ENCODE measurements around the gene SLC16A3. TPM values are rescaled to one million over a fixed set of nuclear protein-coding genes. Genes with fewer than 3 reads are reported as not detected.

Gene SLC16A3
- total and polyA plus RNA-seq, 4 donors, result 14.1 to 22.8 (median 19.0) TPM

GRCh38 chr17:82274134-82275020 lies 45.5 kb downstream of the SLC16A3 start:
- WGBS (ENCODE audit: insufficient coverage), result 75% methylated on average over 25 of the region's 27 CpGs
- no peak for DNase-seq (ENCODE audit: low read depth in 4 of 6, low spot score in 6 of 6)
- Histone ChIP-seq H3K9me3 (ENCODE audit: control insufficient read depth, insufficient read depth, low read length) (no peaks in the 10 kb centered on the region), H3K4me3 (ENCODE audit: low read depth, low read length) (peak overlapping the region; percentile 72), H3K4me1 (ENCODE audit: control insufficient read depth, insufficient read depth, low read length) (peaks cover 51% of the 10 kb centered on the region), H3K27me3 (ENCODE audit: control insufficient read depth, insufficient read depth, low read length) (no peaks in the 10 kb centered on the region), H3K27ac (ENCODE audit: low read depth, low read length) (peak overlapping the region; percentile 95), H3K36me3 (ENCODE audit: control insufficient read depth, insufficient read depth, low read length) (peaks cover 43% of the 10 kb centered on the region)

GRCh38 chr17:82275326-82275725 lies 46.5 kb downstream of the SLC16A3 start:
- Histone ChIP-seq H3K4me3 (ENCODE audit: low read depth, low read length) (no peak overlapping the region), H3K4me1 (ENCODE audit: control insufficient read depth, insufficient read depth, low read length) (peaks cover 41% of the 10 kb centered on the region), H3K27me3 (ENCODE audit: control insufficient read depth, insufficient read depth, low read length) (no peaks in the 10 kb centered on the region), H3K9me3 (ENCODE audit: control insufficient read depth, insufficient read depth, low read length) (no peaks in the 10 kb centered on the region), H3K36me3 (ENCODE audit: control insufficient read depth, insufficient read depth, low read length) (peaks cover 33% of the 10 kb centered on the region), H3K27ac (ENCODE audit: low read depth, low read length) (no peak overlapping the region)
- no peak for DNase-seq (ENCODE audit: low read depth in 4 of 6, low spot score in 6 of 6)
- 91% methylated on average over 12 of the region's 14 CpGs for WGBS (ENCODE audit: insufficient coverage)

GRCh38 chr17:82276938-82277337 lies 48.1 kb downstream of the SLC16A3 start:
- Histone ChIP-seq H3K27me3 (ENCODE audit: control insufficient read depth, insufficient read depth, low read length) (no peaks in the 10 kb centered on the region), H3K27ac (ENCODE audit: low read depth, low read length) (no peak overlapping the region), H3K36me3 (ENCODE audit: control insufficient read depth, insufficient read depth, low read length) (peaks cover 19% of the 10 kb centered on the region), H3K4me1 (ENCODE audit: control insufficient read depth, insufficient read depth, low read length) (peaks cover 26% of the 10 kb centered on the region), H3K9me3 (ENCODE audit: control insufficient read depth, insufficient read depth, low read length) (no peaks in the 10 kb centered on the region), H3K4me3 (ENCODE audit: low read depth, low read length) (no peak overlapping the region)
- WGBS (ENCODE audit: insufficient coverage), result 84% methylated on average over 4 of the region's 5 CpGs
- no peak for DNase-seq (ENCODE audit: low read depth in 4 of 6, low spot score in 6 of 6)

- H3K4me1 ChIP-seq (ENCODE audit: control insufficient read depth, insufficient read depth, low read length), result peaks cover 23% of the 10 kb centered on the region
- H3K36me3 ChIP-seq (ENCODE audit: control insufficient read depth, insufficient read depth, low read length), result peaks cover 15% of the 10 kb centered on the region
- no peaks in the 10 kb centered on the region for H3K27me3 ChIP-seq (ENCODE audit: control insufficient read depth, insufficient read depth, low read length)
- DNase-seq (ENCODE audit: low read depth in 4 of 6, low spot score in 6 of 6), result peak in 1 of 6 donors; percentile 65
- H3K9me3 ChIP-seq (ENCODE audit: control insufficient read depth, insufficient read depth, low read length), result no peaks in the 10 kb centered on the region
- H3K27ac ChIP-seq (ENCODE audit: low read depth, low read length), result no peak overlapping the region
- 67% methylated on average over 12 of the region's 12 CpGs for WGBS (ENCODE audit: insufficient coverage)
- no peak overlapping the region for H3K4me3 ChIP-seq (ENCODE audit: low read depth, low read length)
Measured at GRCh38 chr17:82277851-82278250, 49.0 kb downstream of the SLC16A3 start.

- 90% methylated on average over 7 of the region's 9 CpGs for WGBS (ENCODE audit: insufficient coverage)
Measured at GRCh38 chr17:82278308-82278707, 49.5 kb downstream of the SLC16A3 start.

DNA sequence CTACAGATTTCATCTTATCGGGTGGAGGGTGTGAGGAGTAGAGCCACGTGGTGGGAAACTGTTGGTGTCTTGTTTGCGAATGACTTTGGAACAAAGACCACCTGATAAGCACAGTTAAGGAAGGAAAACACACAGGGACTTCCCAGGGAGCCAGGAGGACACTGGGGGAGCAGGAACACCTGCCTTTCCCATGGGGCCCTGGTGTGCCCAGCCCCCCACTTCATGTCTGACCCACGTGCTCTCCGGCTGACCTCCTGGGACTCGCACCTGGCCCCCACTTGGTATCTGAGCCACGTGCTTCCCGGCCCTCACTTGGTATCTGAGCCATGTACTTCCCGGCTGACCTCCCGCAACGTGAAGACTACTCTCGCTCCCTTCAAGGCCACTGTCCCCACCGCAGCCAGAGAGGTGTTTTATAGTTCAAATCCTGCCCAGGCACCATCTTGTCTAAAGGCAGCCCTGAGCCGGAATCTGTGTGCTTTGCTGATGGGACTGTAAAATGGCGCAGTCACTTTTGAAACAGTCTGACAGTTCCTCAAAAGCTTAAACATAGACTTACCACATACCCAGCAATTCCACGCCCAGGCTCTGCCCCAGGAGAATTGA lies 50.0 kb downstream of the SLC16A3 start:
- Histone ChIP-seq H3K4me1 (ENCODE audit: control insufficient read depth, insufficient read depth, low read length) (peaks cover 30% of the 10 kb centered on the region), H3K4me3 (ENCODE audit: low read depth, low read length) (no peak overlapping the region), H3K27me3 (ENCODE audit: control insufficient read depth, insufficient read depth, low read length) (no peaks in the 10 kb centered on the region), H3K27ac (ENCODE audit: low read depth, low read length) (no peak overlapping the region), H3K9me3 (ENCODE audit: control insufficient read depth, insufficient read depth, low read length) (no peaks in the 10 kb centered on the region), H3K36me3 (ENCODE audit: control insufficient read depth, insufficient read depth, low read length) (peaks cover 15% of the 10 kb centered on the region)
- 77% methylated on average over 14 of the region's 16 CpGs for WGBS (ENCODE audit: insufficient coverage)
- no peak for DNase-seq (ENCODE audit: low read depth in 4 of 6, low spot score in 6 of 6)

More at GRCh38 chr17:82278308-82278707, 49.5 kb downstream of the SLC16A3 start:
- H3K4me3 ChIP-seq (ENCODE audit: low read depth, low read length), result no peak overlapping the region
- peaks cover 28% of the 10 kb centered on the region for H3K4me1 ChIP-seq (ENCODE audit: control insufficient read depth, insufficient read depth, low read length)
- peaks cover 15% of the 10 kb centered on the region for H3K36me3 ChIP-seq (ENCODE audit: control insufficient read depth, insufficient read depth, low read length)
- no peak for DNase-seq (ENCODE audit: low read depth in 4 of 6, low spot score in 6 of 6)
- H3K9me3 ChIP-seq (ENCODE audit: control insufficient read depth, insufficient read depth, low read length), result no peaks in the 10 kb centered on the region
- no peak overlapping the region for H3K27ac ChIP-seq (ENCODE audit: low read depth, low read length)
- H3K27me3 ChIP-seq (ENCODE audit: control insufficient read depth, insufficient read depth, low read length), result no peaks in the 10 kb centered on the region

- H3K4me1 ChIP-seq (ENCODE audit: control insufficient read depth, insufficient read depth, low read length), result peaks cover 15% of the 10 kb centered on the region
- no peak for DNase-seq (ENCODE audit: low read depth in 4 of 6, low spot score in 6 of 6)
- H3K9me3 ChIP-seq (ENCODE audit: control insufficient read depth, insufficient read depth, low read length), result no peaks in the 10 kb centered on the region
- no peaks in the 10 kb centered on the region for H3K27me3 ChIP-seq (ENCODE audit: control insufficient read depth, insufficient read depth, low read length)
- no peak overlapping the region for H3K4me3 ChIP-seq (ENCODE audit: low read depth, low read length)
- H3K36me3 ChIP-seq (ENCODE audit: control insufficient read depth, insufficient read depth, low read length), result peaks cover 8% of the 10 kb centered on the region
- WGBS (ENCODE audit: insufficient coverage), result no CpG with 5 or more reads among the region's 8 CpGs
- H3K27ac ChIP-seq (ENCODE audit: low read depth, low read length), result no peak overlapping the region
Measured at GRCh38 chr17:82280537-82280936, 51.7 kb downstream of the SLC16A3 start.

- 85% methylated on average over 6 of the region's 7 CpGs for WGBS (ENCODE audit: insufficient coverage)
- peaks cover 6% of the 10 kb centered on the region for H3K36me3 ChIP-seq (ENCODE audit: control insufficient read depth, insufficient read depth, low read length)
- H3K27ac ChIP-seq (ENCODE audit: low read depth, low read length), result no peak overlapping the region
- no peak overlapping the region for H3K4me3 ChIP-seq (ENCODE audit: low read depth, low read length)
- no peaks in the 10 kb centered on the region for H3K27me3 ChIP-seq (ENCODE audit: control insufficient read depth, insufficient read depth, low read length)
- peaks cover 15% of the 10 kb centered on the region for H3K4me1 ChIP-seq (ENCODE audit: control insufficient read depth, insufficient read depth, low read length)
- DNase-seq (ENCODE audit: low read depth in 4 of 6, low spot score in 6 of 6), result no peak
- no peaks in the 10 kb centered on the region for H3K9me3 ChIP-seq (ENCODE audit: control insufficient read depth, insufficient read depth, low read length)
Measured at GRCh38 chr17:82281076-82281475, 52.2 kb downstream of the SLC16A3 start.

GRCh38 chr17:82281502-82282238 lies 52.8 kb downstream of the SLC16A3 start:
- no peak for DNase-seq (ENCODE audit: low read depth in 4 of 6, low spot score in 6 of 6)
- H3K4me3 ChIP-seq (ENCODE audit: low read depth, low read length), result no peak overlapping the region
- 95% methylated on average over 16 of the region's 22 CpGs for WGBS (ENCODE audit: insufficient coverage)
- H3K9me3 ChIP-seq (ENCODE audit: control insufficient read depth, insufficient read depth, low read length), result no peaks in the 10 kb centered on the region
- no peaks in the 10 kb centered on the region for H3K27me3 ChIP-seq (ENCODE audit: control insufficient read depth, insufficient read depth, low read length)
- H3K27ac ChIP-seq (ENCODE audit: low read depth, low read length), result no peak overlapping the region
- peaks cover 3% of the 10 kb centered on the region for H3K36me3 ChIP-seq (ENCODE audit: control insufficient read depth, insufficient read depth, low read length)
- peaks cover 15% of the 10 kb centered on the region for H3K4me1 ChIP-seq (ENCODE audit: control insufficient read depth, insufficient read depth, low read length)
